Retinal pigment epithelial cell (primary cell): ENCODE results near the gene GTPBP10.
A peak's percentile ranks its signal among the peaks of the same experiment; 100 is the strongest.
"Not testable (repeated sequence)": the region's sequence is repeated elsewhere in the genome, so short reads cannot be mapped to it uniquely, and the experiment has no call there.

Source experiments
- DNase-seq: peaks from one replicate; pipeline ENCODE4 v3.0.0-alpha.2; 2010; ENCODE audit warnings: low read depth
- H3K4me3 ChIP-seq: 2 replicates; pipeline ENCODE4 v1.5.1; 2011; ENCODE audit warnings: mild to moderate bottlenecking, low read length, control low read depth, moderate library complexity
- TF ChIP-seq, protein P1 (sequence below): conservative IDR thresholded peaks from 2 replicates; pipeline ENCODE4 v1.5.1; 2011; ENCODE audit warnings: low read depth, low read length, control low read depth, inconsistent platforms

Gene GTPBP10

GRCh38 chr7:90313907-90314306 lies 32.6 kb upstream of the GTPBP10 start:
- no peak for DNase-seq
- no peak overlapping the region for H3K4me3 ChIP-seq
- TF ChIP-seq, protein P1, sequence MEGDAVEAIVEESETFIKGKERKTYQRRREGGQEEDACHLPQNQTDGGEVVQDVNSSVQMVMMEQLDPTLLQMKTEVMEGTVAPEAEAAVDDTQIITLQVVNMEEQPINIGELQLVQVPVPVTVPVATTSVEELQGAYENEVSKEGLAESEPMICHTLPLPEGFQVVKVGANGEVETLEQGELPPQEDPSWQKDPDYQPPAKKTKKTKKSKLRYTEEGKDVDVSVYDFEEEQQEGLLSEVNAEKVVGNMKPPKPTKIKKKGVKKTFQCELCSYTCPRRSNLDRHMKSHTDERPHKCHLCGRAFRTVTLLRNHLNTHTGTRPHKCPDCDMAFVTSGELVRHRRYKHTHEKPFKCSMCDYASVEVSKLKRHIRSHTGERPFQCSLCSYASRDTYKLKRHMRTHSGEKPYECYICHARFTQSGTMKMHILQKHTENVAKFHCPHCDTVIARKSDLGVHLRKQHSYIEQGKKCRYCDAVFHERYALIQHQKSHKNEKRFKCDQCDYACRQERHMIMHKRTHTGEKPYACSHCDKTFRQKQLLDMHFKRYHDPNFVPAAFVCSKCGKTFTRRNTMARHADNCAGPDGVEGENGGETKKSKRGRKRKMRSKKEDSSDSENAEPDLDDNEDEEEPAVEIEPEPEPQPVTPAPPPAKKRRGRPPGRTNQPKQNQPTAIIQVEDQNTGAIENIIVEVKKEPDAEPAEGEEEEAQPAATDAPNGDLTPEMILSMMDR: no peak

- TF ChIP-seq, protein P1: no peak
- no peak overlapping the region for H3K4me3 ChIP-seq
- DNase-seq: no peak
Measured at GRCh38 chr7:90320014-90320413, 26.5 kb upstream of the GTPBP10 start.

DNA sequence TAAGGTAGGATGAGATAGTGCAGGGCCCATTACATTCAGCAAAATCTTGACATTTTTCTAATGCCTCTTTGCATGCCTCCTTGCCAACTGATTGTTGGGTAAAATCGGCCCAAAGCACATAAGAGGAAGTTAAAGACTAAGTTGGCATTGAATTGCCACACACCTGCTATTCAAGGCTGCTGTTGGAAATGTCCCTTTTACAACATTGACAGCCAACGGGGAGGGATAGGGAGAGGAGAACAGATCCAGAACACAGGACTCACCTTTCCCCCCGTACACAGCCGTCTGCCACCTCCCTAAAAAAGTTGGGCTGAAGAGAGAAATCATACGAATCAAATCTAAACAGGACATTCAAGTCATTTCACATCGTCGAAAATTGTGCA lies 26.1 kb upstream of the GTPBP10 start:
- TF ChIP-seq, protein P1: no peak
- no peak for DNase-seq
- no peak overlapping the region for H3K4me3 ChIP-seq

- peak within 1 kb of the TSS; percentile 43 for H3K4me3 ChIP-seq
- DNase-seq: no peak
- TF ChIP-seq, protein P1: no peak
Measured at GRCh38 chr7:90320801-90321494, 25.6 kb upstream of the GTPBP10 start, which contains the start of gene FAM237B. TSS of gene FAM237B (minus strand) at chr7:90321304. CDS start at chr7:90319748, 1,556 bp downstream.

DNA sequence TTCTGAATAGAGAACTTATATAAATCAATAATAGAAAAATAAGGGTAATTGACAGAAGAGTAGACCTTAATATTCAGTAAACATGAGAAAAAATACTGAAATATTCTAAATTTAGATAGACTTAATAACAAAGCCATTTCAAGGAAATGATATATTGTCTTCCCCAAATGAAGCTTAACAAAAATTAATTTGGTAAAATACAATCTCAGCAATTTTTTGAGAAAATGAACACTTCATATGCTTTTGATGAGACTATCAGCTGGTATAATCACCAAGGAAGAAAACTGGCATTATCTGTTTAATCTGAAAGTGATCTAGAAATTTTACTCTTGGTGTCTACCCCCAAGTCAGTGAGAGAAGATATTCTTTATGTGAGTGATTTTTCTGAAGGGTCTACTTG lies 23.7 kb upstream of the GTPBP10 start:
- TF ChIP-seq, protein P1: no peak
- H3K4me3 ChIP-seq: no peak overlapping the region
- no peak for DNase-seq

GRCh38 chr7:90326500-90326899 lies 20.0 kb upstream of the GTPBP10 start:
- no peak overlapping the region for H3K4me3 ChIP-seq
- no peak for DNase-seq
- TF ChIP-seq, protein P1: no peak

DNA sequence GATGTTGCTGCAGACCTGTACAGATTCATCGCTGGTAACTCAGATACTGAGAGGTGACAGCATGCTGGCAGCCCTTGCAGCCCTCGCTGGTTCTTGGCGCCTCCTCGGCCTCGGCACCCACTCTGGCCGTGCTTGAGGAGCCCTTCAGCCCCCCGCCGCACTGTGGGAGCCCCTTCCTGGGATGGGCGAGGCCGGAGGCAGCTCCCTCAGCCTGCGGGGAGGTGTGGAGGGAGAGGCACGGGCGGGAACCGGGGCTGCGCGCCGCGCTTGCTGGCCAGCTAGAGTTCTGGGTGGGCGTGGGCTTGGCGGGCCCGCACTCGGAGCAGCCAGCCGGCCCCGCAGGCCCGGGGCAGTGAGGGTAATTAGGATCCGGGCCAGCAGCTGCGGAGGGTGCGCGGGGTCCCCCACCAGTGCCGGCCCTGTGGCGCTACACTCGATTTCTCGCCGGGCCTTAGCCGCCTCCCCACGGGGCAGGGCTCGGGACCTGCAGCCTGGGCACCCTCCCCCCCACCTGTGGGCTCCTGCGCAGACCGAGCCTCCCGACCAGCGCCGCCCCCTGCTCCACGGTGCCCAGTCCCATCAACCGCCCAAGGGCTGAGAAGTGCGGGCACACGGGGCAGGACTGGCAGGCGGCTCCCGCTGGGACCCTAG lies 12.2 kb upstream of the GTPBP10 start:
- no peak for DNase-seq
- H3K4me3 ChIP-seq: no peak overlapping the region
- TF ChIP-seq, protein P1: no peak

DNA sequence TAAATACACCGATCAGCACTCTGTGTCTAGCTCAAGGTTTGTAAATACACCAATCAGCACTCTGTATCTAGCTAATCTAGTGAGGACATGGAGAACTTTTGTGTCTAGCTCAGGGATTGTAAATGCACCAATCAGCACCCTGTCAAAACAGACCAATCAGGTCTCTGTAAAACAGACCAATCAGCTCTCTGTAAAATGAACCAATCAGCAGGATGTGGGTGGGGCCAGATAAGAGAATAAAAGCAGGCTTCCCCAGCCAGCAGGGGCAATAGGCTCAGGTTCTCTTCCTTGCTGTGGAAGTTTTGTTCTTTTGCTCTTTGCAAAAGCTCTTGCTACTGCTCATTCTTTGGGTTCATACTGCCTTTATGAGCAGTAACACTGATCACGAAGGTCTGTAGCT lies 11.6 kb upstream of the GTPBP10 start:
- DNase-seq, H3K4me3 ChIP-seq: not testable (repeated sequence)
